DMS153 (cell line): ENCODE measurements around the gene ZCCHC2.

Source experiments
- DNase-seq: peaks from one replicate; lab custom pipeline; 2025; lab: John Stamatoyannopoulos, UW

ZCCHC2 gene

GRCh38 chr18:62578980-62579511, 56.2 kb downstream of the ZCCHC2 start:
- no peak for DNase-seq

DNA sequence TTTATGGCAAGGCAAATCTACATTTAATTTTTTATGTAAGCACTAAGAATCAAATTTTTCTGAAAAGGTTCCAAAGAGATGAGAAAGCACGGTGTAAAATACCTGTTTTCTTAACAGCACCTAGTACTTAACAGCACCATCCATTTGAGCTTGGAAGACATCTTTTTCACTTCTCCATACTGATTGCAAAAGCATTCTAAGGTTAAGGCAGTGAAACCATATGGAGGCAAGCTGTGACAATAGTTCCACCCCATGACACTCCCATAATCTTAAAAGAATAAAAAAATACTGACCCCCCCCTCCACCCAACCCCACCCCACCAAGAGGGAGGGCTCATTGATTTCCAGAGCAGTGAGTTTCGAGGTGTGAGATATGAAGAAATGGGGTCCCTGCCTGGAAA, 60.6 kb downstream of the ZCCHC2 start:
- DNase-seq, result no peak

GRCh38 chr18:62584241-62585120, 61.7 kb downstream of the ZCCHC2 start:
- peak; percentile 63 for DNase-seq

DNA sequence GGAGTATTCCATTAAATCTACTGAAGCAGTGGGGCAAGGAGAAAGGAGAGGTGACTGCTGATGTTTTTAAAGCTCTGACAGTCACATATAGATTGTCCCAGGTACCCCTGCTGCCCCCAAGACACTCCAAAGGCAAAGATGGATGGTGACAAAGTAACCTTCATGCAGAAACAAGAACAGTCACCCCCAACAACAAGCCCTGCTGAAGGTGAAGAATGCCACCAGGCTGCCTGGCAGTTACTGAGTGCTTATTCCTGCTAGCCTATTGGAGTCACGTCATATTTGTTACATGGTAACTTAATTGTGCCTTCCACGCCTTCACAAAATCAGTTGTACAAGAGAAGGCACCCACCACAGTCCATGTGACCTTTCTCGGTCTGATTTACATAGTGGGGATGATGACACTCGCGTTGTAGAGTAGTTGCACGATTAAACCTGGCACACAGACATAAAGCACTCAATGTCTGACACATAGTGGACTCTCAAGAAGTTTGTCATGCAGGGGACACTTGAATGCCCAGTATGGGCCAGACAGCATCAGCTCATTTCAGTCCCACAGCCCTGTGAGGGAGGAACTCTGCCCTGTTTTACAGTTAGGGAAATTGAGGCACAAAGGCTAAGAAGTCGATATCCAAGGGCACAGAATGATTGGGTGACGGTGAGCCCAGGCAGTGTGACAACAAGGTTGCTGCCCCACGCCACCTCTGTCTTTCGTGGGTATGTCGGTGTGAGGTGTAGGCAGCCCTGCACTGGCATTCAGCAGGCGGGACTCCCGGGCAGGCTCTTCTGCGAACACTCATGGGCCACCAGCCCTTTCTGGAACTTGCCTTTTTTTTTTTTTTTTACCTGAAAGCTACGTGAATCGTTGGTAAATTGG, 62.7 kb downstream of the ZCCHC2 start:
- DNase-seq, result no peak

GRCh38 chr18:62586151-62586774, 63.4 kb downstream of the ZCCHC2 start:
- peak; percentile 6 for DNase-seq

- DNase-seq, result no peak
These were observed 64.1 kb downstream of the ZCCHC2 start for GRCh38 chr18:62586781-62587487.

GRCh38 chr18:62587689-62588088, 64.9 kb downstream of the ZCCHC2 start:
- DNase-seq, result no peak

GRCh38 chr18:62588217-62588616, 65.4 kb downstream of the ZCCHC2 start:
- no peak for DNase-seq

DNA sequence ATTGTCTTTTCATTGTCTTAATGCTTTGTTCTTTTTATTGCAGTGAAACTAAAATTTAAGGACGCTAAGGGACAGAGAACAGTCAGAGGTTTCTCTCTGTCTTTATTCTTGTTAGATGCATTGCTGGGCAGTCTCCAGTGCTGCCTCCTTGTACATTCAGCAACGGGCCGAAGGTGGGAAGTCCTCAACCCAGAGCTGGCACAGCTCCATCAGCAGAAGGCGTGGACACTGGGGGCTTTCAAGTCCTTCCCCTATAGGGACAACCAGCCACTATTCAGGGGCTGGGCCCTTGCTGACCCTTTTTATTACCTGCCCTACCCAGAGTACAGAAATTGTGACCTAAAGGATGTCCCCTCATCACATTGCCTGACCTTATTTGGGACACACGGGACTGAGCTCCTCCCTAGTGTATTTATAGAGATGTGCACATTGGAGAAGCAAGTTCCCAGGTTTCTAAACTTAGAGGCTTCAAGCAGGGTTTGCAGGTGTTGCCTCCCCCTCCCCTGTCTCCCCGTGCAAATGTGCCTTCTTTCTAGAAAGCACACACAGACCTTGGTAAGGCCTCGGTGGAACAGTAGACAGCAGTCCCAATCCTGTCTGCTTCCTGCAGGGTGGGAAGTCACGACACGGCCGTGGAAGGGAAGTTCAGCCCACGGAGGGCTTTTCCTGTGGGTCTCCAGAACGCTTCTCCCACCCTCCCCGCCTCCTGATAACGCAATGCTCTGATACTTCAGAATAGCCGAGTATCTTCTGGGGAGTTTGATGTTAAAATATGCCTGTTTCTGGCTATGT, 68.2 kb downstream of the ZCCHC2 start:
- DNase-seq, result no peak

GRCh38 chr18:62596145-62597005, 73.5 kb downstream of the ZCCHC2 start:
- no peak for DNase-seq

DNA sequence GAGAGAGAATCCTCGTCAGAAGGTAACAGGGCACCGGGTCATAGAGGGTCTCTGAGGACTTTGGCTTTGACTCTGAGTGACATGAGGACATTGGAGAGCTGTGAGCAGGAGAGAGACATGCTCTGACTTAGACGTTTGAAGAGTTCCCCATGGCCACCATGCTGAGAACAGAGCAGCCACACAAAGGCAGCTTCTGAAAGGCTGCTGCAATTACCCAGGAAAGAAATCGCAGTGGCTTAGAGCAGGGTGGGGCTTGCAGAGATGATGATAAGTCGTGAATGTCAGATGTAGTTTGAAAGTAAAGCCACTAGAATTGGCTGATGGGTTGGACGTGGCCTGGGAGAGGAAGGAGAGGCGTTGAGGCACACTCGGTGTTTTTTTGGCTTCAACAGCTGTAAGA, 79.0 kb downstream of the ZCCHC2 start:
- no peak for DNase-seq

DNA sequence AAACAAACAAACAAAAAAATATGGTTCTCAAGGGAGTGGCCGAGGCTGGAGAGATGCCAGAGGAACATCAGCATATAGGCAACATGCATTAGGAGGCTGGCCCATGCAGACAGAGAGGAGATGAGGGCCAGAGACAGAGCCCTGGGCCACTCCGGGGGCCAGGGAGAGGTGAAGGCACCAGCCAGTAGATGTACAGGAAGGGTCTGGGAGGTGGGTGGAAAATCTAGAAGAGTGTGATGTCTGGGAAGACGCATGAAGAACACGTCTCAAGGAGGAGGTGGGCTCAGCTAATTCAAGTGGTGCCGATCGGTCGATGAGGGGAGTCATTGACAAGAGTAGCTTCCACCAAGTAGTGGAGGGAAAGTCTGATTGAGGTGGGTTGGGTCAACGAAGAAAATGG, 79.9 kb downstream of the ZCCHC2 start:
- DNase-seq, result no peak

DNA sequence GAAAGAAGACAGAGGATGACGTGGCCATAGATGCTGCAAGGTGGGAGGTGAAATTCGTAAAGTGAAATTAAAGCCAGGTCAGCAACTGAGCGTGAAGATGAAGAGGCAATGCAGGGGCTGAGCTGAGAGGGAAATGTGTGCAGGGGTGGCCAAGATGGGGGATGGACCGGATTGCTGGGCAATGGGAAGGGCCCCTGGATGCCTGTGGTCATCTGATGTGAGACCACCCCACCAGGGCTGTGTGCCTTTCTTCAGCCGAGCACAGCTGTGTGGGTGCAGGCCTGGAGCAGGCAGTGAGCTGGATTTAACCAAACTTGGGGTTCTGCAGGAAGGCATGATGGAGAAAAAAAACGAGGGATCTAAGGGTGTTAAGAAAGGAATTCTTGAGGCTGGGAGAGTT, 80.4 kb downstream of the ZCCHC2 start:
- no peak for DNase-seq

DNA sequence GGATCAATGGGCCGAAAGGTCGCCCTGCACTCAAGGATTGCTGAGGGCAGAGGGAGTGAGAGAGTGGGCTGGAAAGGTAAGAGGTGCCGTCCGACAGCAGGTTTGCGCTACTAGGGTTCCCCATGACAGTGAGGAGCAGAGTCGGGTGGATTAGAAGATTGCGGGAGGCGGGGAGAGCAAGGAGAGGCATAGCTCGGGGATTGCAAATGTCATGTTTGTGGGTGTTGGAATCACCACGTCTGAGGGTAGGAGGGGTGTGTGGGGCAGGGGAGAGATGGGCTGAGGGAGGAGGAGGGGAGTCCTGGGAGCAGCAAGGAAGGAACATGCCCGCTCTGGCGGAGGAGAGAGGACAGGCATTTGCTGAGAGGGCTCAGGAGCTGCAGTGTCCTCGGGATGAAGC, 81.2 kb downstream of the ZCCHC2 start:
- no peak for DNase-seq

GRCh38 chr18:62605685-62606084, 82.9 kb downstream of the ZCCHC2 start:
- no peak for DNase-seq

GRCh38 chr18:62606106-62606505, 83.3 kb downstream of the ZCCHC2 start:
- DNase-seq, result no peak

GRCh38 chr18:62607302-62607701, 84.5 kb downstream of the ZCCHC2 start:
- no peak for DNase-seq

GRCh38 chr18:62607708-62608428, 85.0 kb downstream of the ZCCHC2 start:
- no peak for DNase-seq

DNA sequence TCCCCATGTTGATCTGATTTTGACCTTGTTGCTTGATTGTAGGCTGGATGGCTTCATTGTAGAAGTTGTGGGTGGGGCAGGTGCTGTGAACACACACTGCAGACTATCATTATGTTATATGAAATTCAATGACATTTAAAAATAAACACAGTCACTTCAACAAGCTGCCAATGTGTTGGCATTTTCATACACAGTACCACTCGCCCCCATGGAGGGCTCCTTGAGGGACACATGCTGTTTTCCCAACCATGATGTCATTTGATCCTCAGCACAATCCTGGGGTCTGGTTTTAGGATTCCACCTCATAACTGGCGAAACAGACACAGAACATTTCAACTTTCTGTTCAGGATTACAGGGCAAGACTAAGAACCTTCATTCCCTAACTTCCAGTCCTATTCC, 86.9 kb downstream of the ZCCHC2 start:
- no peak for DNase-seq
